Body of pancreas (tissue), 4 donors: Measurements from ENCODE around the gene ADGRD2.

Experiments
- CTCF ChIP-seq, 7 experiments: fragments of 450-650 bp in 4 of 7; fragments of 200-600 bp in 3 of 7; sonication (generic) in 3 of 7; IDR thresholded peaks; one replicate each; pipeline ENCODE4 v1.5.1; 2016 to 2019; ENCODE audit warnings: antibody characterized with exemption in 7 of 7
- POLR2A ChIP-seq, 3 donors: fragments of 450-650 bp; IDR thresholded peaks; one replicate each; pipeline ENCODE4 v1.6.1; 2016; ENCODE audit warnings: antibody characterized with exemption in 3 of 3, mild to moderate bottlenecking in 2 of 3

- no peak for TF ChIP-seq CTCF (IDR thresholded peaks at IDR 0.05)
- TF ChIP-seq POLR2A (IDR thresholded peaks at IDR 0.05) = no peak
Observed at GRCh38 chr9:124441291-124441690, 9.0 kb upstream of the ADGRD2 start.
